Smooth muscle cell (in vitro differentiated cells): ENCODE measurements around the gene HS3ST1. TPM values are rescaled to one million over a fixed set of nuclear protein-coding genes. Genes with fewer than 3 reads are reported as not detected.

Experiments used
- DNase-seq: peaks from one replicate; lab custom pipeline; 2025; ENCODE audit not compliant: unreplicated experiment; lab: John Stamatoyannopoulos, UW
- H2AFZ ChIP-seq: fragments of 200-600 bp; sonication (generic); 2 replicates; pipeline ENCODE4 v1.6.0; 2016; ENCODE audit warnings: antibody characterized with exemption, low read depth, mild to moderate bottlenecking
- H3F3A ChIP-seq: fragments of 200-600 bp; sonication (generic); 2 replicates; pipeline ENCODE4 v1.6.0; 2017; ENCODE audit warnings: antibody characterized with exemption, low read depth
- H3K27ac ChIP-seq: fragments of 200-600 bp; sonication (generic); 2 replicates; pipeline ENCODE4 v1.5.1; 2016; ENCODE audit warnings: low read depth, mild to moderate bottlenecking
- H3K27me3 ChIP-seq: fragments of 200-600 bp; sonication (generic); 2 replicates; pipeline ENCODE4 v1.6.1; 2016; ENCODE audit warnings: low read depth, mild to moderate bottlenecking
- H3K36me3 ChIP-seq: fragments of 200-600 bp; sonication (generic); 2 replicates; pipeline ENCODE4 v1.5.1; 2016; ENCODE audit warnings: low read depth
- H3K4me1 ChIP-seq: fragments of 200-600 bp; sonication (generic); 2 replicates; pipeline ENCODE4 v1.5.1; 2016; ENCODE audit warnings: low read depth
- H3K4me2 ChIP-seq: fragments of 200-600 bp; sonication (generic); 2 replicates; pipeline ENCODE4 v1.6.0; 2016; ENCODE audit warnings: mild to moderate bottlenecking
- H3K4me3 ChIP-seq: fragments of 200-600 bp; sonication (generic); 2 replicates; pipeline ENCODE4 v1.5.1; 2016; ENCODE audit warnings: mild to moderate bottlenecking
- H3K79me2 ChIP-seq: fragments of 200-600 bp; sonication (generic); 2 replicates; pipeline ENCODE4 v1.6.0; 2016; ENCODE audit warnings: low read depth, mild to moderate bottlenecking
- H3K9ac ChIP-seq: fragments of 200-600 bp; sonication (generic); 2 replicates; pipeline ENCODE4 v1.6.0; 2016; ENCODE audit warnings: low read depth
- H3K9me3 ChIP-seq: fragments of 200-600 bp; sonication (generic); replicated peaks from 2 replicates; pipeline ENCODE4 v1.5.1; 2016; ENCODE audit warnings: low read depth
- H4K20me1 ChIP-seq: fragments of 200-600 bp; sonication (generic); 2 replicates; pipeline ENCODE4 v1.6.0; 2016; ENCODE audit warnings: low read depth
- CTCF ChIP-seq: fragments of 200-600 bp; sonication (generic); IDR thresholded peaks from 2 replicates; pipeline ENCODE4 v1.5.1; 2017; ENCODE audit warnings: borderline replicate concordance, mild to moderate bottlenecking, antibody characterized with exemption; ENCODE audit not compliant: insufficient read depth, poor library complexity, severe bottlenecking
- WGBS: methylation state at CpG from one replicate; pipeline ENCODE4 v1.1.7; 2016; ENCODE audit warnings: low lambda C conversion rate; 5-methylcytosine and 5-hydroxymethylcytosine counted together
- polyA plus RNA-seq: library from polyadenylated mRNA; unstranded; fragments of >200 nt; fragmentation: Nextera tagmentation; extraction: Ambion mirVana; gene quantifications from 2 replicates; pipeline ENCODE4 v1.2.1, GENCODE V29; 2016
- total RNA-seq: library from RNA; depleted of rRNA; stranded (reverse); fragments of >200 nt; gene quantifications from 2 replicates; pipeline ENCODE4 v1.2.3, GENCODE V29; 2014

HS3ST1 gene
- total and polyA plus RNA-seq, 2 experiments from 2014 or later, result 0.22 to 3.1 TPM

DNA sequence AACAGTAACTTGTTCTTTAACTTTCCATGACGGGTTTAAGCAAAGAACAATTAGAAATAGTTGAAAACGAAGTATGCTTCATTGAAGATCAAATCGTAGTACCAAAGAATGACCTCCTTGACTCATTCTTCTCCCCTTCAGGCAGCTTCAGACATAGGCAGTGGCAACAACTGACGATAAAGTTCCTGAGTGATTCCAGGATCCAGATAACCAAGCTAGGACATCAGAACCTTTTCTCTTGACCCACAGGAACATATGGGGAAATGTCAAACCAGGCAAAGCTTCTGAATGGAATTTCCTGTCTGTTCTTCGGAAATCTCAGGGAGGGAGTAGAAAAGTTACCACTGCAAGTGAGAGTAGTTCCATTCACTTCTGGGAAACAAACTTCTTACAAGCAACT lies 74.2 kb downstream of the HS3ST1 start:
- 88% methylated on average over 5 of the region's 5 CpGs for WGBS
- no peaks in the 10 kb centered on the region for H3K36me3 ChIP-seq
- no peak for DNase-seq
- H3K4me3 ChIP-seq, result no peak overlapping the region
- no peaks in the 10 kb centered on the region for H3K79me2 ChIP-seq
- no peak overlapping the region for H3K4me2 ChIP-seq
- H3K27ac ChIP-seq, result no peak overlapping the region
- H3K27me3 ChIP-seq, result no peaks in the 10 kb centered on the region
- no peaks in the 10 kb centered on the region for H3K4me1 ChIP-seq
- no peak for TF ChIP-seq CTCF
- no peak overlapping the region for H3K9ac ChIP-seq
- no peaks in the 10 kb centered on the region for H3F3A ChIP-seq
- H4K20me1 ChIP-seq, result no peaks in the 10 kb centered on the region
- H3K9me3 ChIP-seq, result no peaks in the 10 kb centered on the region
- H2AFZ ChIP-seq, result no peak overlapping the region

GRCh38 chr4:11348449-11349088 lies 80.1 kb downstream of the HS3ST1 start:
- no peaks in the 10 kb centered on the region for H4K20me1 ChIP-seq
- WGBS, result 97% methylated on average over 3 of the region's 3 CpGs
- H2AFZ ChIP-seq, result no peak overlapping the region
- H3K36me3 ChIP-seq, result no peaks in the 10 kb centered on the region
- no peaks in the 10 kb centered on the region for H3F3A ChIP-seq
- no peak overlapping the region for H3K4me2 ChIP-seq
- no peaks in the 10 kb centered on the region for H3K79me2 ChIP-seq
- no peak for TF ChIP-seq CTCF
- no peak overlapping the region for H3K9ac ChIP-seq
- no peak overlapping the region for H3K27ac ChIP-seq
- no peaks in the 10 kb centered on the region for H3K4me1 ChIP-seq
- H3K27me3 ChIP-seq, result no peaks in the 10 kb centered on the region
- DNase-seq, result no peak
- no peaks in the 10 kb centered on the region for H3K9me3 ChIP-seq
- no peak overlapping the region for H3K4me3 ChIP-seq

- H3K9ac ChIP-seq, result no peak overlapping the region
- H3K9me3 ChIP-seq, result no peaks in the 10 kb centered on the region
- H3K4me1 ChIP-seq, result no peaks in the 10 kb centered on the region
- no peaks in the 10 kb centered on the region for H4K20me1 ChIP-seq
- no peak for DNase-seq
- no peak overlapping the region for H3K4me2 ChIP-seq
- TF ChIP-seq CTCF, result no peak
- no peaks in the 10 kb centered on the region for H3F3A ChIP-seq
- H3K4me3 ChIP-seq, result no peak overlapping the region
- H3K27ac ChIP-seq, result no peak overlapping the region
- H3K79me2 ChIP-seq, result no peaks in the 10 kb centered on the region
- no peaks in the 10 kb centered on the region for H3K27me3 ChIP-seq
- H3K36me3 ChIP-seq, result no peaks in the 10 kb centered on the region
- WGBS, result 94% methylated on average over 2 of the region's 2 CpGs
- no peak overlapping the region for H2AFZ ChIP-seq
These were observed 83.8 kb downstream of the HS3ST1 start for GRCh38 chr4:11344916-11345315.

- no peak for DNase-seq
- no peak for TF ChIP-seq CTCF
- 71% methylated on average over 4 of the region's 4 CpGs for WGBS
- H3K27ac ChIP-seq, result no peak overlapping the region
- no peak overlapping the region for H3K4me2 ChIP-seq
- H3K36me3 ChIP-seq, result no peaks in the 10 kb centered on the region
- no peak overlapping the region for H3K4me3 ChIP-seq
- no peak overlapping the region for H2AFZ ChIP-seq
- H3F3A ChIP-seq, result no peaks in the 10 kb centered on the region
- H3K79me2 ChIP-seq, result no peaks in the 10 kb centered on the region
- no peaks in the 10 kb centered on the region for H3K27me3 ChIP-seq
- H3K9ac ChIP-seq, result no peak overlapping the region
- H4K20me1 ChIP-seq, result no peaks in the 10 kb centered on the region
- H3K4me1 ChIP-seq, result no peaks in the 10 kb centered on the region
- H3K9me3 ChIP-seq, result no peaks in the 10 kb centered on the region
These were observed 85.2 kb downstream of the HS3ST1 start for GRCh38 chr4:11343536-11343935.
